ENCODE measurements around the gene ZNF207.

The ZNF207 gene

GRCh38 chr17:32429598-32429997 is 79.6 kb downstream of the ZNF207 start:
- Histone ChIP-seq H3K27me3 (ENCODE audit: insufficient read depth, low read length) (0 out of 2 replicates have a peak, but pooled peaks cover 4% of the 10 kb centered on the region), H3K4me2 (ENCODE audit: low read length) (no peak overlapping the region), H3K27ac (ENCODE audit: low read depth, low read length, poor library complexity, severe bottlenecking) (no peak overlapping the region), H4K20me1 (ENCODE audit: insufficient read depth, low read length) (no peaks in the 10 kb centered on the region), H3K4me3 (ENCODE audit: low read depth, low read length, poor library complexity, severe bottlenecking) (no peak overlapping the region), H3K9ac (ENCODE audit: low read length) (no peak overlapping the region), H3K36me3 (ENCODE audit: insufficient read depth, low read length) (no peaks in the 10 kb centered on the region), H3K4me1 (ENCODE audit: insufficient read depth, low read length, severe bottlenecking) (no peaks in the 10 kb centered on the region), H2AFZ (ENCODE audit: low read length) (no peak overlapping the region), H3K79me2 (ENCODE audit: insufficient read depth, low read length) (no peaks in the 10 kb centered on the region), H3F3A (ENCODE audit: insufficient read depth, low read length) (no peaks in the 10 kb centered on the region), H3K9me3 (ENCODE audit: low read length) (peaks cover 12% of the 10 kb centered on the region; the same call in 1 of the 2 replicates), H3K9me2 (ENCODE audit: low read depth, low read length) (no peaks in the 10 kb centered on the region)
- TF ChIP-seq, protein P1, sequence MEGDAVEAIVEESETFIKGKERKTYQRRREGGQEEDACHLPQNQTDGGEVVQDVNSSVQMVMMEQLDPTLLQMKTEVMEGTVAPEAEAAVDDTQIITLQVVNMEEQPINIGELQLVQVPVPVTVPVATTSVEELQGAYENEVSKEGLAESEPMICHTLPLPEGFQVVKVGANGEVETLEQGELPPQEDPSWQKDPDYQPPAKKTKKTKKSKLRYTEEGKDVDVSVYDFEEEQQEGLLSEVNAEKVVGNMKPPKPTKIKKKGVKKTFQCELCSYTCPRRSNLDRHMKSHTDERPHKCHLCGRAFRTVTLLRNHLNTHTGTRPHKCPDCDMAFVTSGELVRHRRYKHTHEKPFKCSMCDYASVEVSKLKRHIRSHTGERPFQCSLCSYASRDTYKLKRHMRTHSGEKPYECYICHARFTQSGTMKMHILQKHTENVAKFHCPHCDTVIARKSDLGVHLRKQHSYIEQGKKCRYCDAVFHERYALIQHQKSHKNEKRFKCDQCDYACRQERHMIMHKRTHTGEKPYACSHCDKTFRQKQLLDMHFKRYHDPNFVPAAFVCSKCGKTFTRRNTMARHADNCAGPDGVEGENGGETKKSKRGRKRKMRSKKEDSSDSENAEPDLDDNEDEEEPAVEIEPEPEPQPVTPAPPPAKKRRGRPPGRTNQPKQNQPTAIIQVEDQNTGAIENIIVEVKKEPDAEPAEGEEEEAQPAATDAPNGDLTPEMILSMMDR (IDR thresholded peaks at IDR 0.05; ENCODE audit: low read length) = no peak
- TF ChIP-seq EZH2 (IDR thresholded peaks at IDR 0.05; ENCODE audit: borderline replicate concordance, low read length) = no peak
